Gastrocnemius medialis (tissue), 4 donors: Measurements from ENCODE around the gene PLPP1. TPM values are rescaled to one million over a fixed set of nuclear protein-coding genes. Genes with fewer than 3 reads are reported as not detected.

ENCODE experiments used
- ATAC-seq, 2 donors: fragments of 150-250 bp; one replicate each; pipeline ENCODE4 v1.9.1; 2016
- DNase-seq, 2 donors: peaks; one replicate each; pipeline ENCODE4 v3.0.0-alpha.2; 2019
- H3K27ac ChIP-seq, 4 donors: fragments of 200-600 bp; sonication (generic); 1 replicate in 1 of 4; 2 replicates in 3 of 4; pipeline ENCODE4 v1.5.1; 2016 to 2018; ENCODE audit warnings: mild to moderate bottlenecking in 2 of 4, moderate library complexity in 1 of 4
- H3K27me3 ChIP-seq, 3 donors: fragments of 200-600 bp; sonication (generic) in 2 of 3; 1 replicate in 1 of 3; 2 replicates in 2 of 3; pipeline versions ENCODE4 v1.5.1 to v1.6.0; 2016 to 2019; ENCODE audit warnings: mild to moderate bottlenecking in 1 of 3, moderate library complexity in 1 of 3
- H3K36me3 ChIP-seq, 2 donors: fragments of 200-600 bp; sonication (generic) in 1 of 2; one replicate each; pipeline ENCODE4 v1.5.1; 2017 to 2018
- H3K4me1 ChIP-seq, 2 donors: fragments of 200-600 bp; sonication (generic) in 1 of 2; one replicate each; pipeline ENCODE4 v1.5.1; 2016 to 2017; ENCODE audit warnings: mild to moderate bottlenecking in 2 of 2
- H3K4me3 ChIP-seq, 4 donors: fragments of 200-600 bp; sonication (generic) in 3 of 4; 1 replicate in 1 of 4; 2 replicates in 3 of 4; pipeline ENCODE4 v1.5.1; 2016 to 2019; ENCODE audit warnings: mild to moderate bottlenecking in 2 of 4
- H3K9me3 ChIP-seq, 3 donors: fragments of 200-600 bp; sonication (generic) in 2 of 3; 1 replicate in 1 of 3; 2 replicates in 2 of 3; pipeline ENCODE4 v1.5.1; 2016 to 2019
- POLR2A ChIP-seq, 2 donors: fragments of 450-650 bp; IDR thresholded peaks; one replicate each; pipeline ENCODE4 v1.6.1; 2017; ENCODE audit warnings: antibody characterized with exemption in 2 of 2, mild to moderate bottlenecking in 2 of 2, moderate library complexity in 2 of 2
- in situ Hi-C, 4 donors: fragments of 200-750 bp; cut with MboI; loops; one replicate each; pipeline versions ENCODE4 v1.15.0 to v1.8.0; 2017; ENCODE audit warnings: low sequenced_read_pairs in 4 of 4
- intact Hi-C: fragments of 100-400 bp; cut with DNase I; formaldehyde crosslinking; loops from one replicate; pipeline ENCODE4 v1.15.1; 2023; ENCODE audit warnings: low total_unique reads
- total RNA-seq, 4 donors: library from RNA; depleted of rRNA; stranded (reverse); fragments of >200 nt; gene quantifications; one replicate each; pipeline versions ENCODE4 v1.1.0 to v1.2.3, GENCODE V29; 2016
- TF ChIP-seq, protein P1 (sequence below), 5 experiments: fragments of 450-650 bp in 3 of 5; fragments of 200-600 bp in 2 of 5; sonication (generic) in 2 of 5; IDR thresholded peaks in 4 of 5; conservative IDR thresholded peaks in 1 of 5; 1 replicate in 4 of 5; 2 replicates in 1 of 5; pipeline ENCODE4 v1.5.1; 2016 to 2019; ENCODE audit warnings: antibody characterized with exemption in 5 of 5, mild to moderate bottlenecking in 3 of 5, moderate library complexity in 3 of 5

Gene PLPP1
- total RNA-seq, 4 donors from 2014 or later = 79.8 to 147 (median 91.5) TPM

DNA sequence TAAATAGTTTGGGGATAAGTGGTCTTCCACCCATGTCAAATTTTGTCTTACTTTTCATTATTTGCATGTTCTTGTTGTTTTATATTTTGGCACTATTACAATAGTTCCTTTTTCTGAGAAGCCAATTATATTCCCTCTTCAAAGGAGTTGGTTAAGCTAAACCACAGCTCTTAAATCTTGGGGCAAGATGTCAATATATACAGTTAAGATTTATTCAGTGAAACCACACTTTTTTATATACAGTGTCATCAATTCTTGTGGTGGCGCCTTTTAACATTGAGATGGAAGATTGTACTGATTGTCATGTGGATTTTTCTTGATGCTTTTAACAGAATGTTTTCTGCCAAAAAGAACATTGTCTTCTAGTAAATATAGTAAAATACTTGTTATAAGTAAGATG is 122.9 kb downstream of the PLPP1 start:
- no peak for ATAC-seq

DNA sequence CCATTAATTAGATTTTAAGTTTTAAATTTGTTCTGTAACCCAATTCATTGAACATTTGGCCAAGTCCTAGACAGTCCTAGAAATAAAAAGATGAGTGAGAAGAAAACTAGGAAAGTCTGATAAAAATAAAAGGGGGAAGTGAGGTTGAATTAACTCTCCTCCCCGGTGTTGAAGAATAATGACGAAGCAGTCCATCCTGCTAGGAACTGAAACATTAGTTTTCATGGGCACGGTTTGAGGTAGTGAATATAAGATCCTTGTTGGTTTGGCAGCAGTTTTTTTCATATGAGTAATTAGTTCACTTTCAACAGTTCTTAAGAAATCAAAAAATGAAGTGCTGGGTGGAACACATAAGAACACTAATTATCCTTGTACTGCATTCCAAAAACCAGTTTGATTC is 123.9 kb downstream of the PLPP1 start:
- TF ChIP-seq, protein P1, sequence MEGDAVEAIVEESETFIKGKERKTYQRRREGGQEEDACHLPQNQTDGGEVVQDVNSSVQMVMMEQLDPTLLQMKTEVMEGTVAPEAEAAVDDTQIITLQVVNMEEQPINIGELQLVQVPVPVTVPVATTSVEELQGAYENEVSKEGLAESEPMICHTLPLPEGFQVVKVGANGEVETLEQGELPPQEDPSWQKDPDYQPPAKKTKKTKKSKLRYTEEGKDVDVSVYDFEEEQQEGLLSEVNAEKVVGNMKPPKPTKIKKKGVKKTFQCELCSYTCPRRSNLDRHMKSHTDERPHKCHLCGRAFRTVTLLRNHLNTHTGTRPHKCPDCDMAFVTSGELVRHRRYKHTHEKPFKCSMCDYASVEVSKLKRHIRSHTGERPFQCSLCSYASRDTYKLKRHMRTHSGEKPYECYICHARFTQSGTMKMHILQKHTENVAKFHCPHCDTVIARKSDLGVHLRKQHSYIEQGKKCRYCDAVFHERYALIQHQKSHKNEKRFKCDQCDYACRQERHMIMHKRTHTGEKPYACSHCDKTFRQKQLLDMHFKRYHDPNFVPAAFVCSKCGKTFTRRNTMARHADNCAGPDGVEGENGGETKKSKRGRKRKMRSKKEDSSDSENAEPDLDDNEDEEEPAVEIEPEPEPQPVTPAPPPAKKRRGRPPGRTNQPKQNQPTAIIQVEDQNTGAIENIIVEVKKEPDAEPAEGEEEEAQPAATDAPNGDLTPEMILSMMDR (IDR thresholded peaks at IDR 0.05 in 4 of 5, conservative IDR thresholded peaks at IDR 0.05 in 1 of 5) = no peak
- TF ChIP-seq POLR2A (IDR thresholded peaks at IDR 0.05) = no peak
- intact Hi-C loops (no loop called here), in situ Hi-C loops (loop anchor here in 2 of 4 donors (5.0 kb wide), 2 partner anchors 276 to 281 kb away; no protein-coding TSS in a partner anchor)
- H3K4me1 ChIP-seq = peaks cover under 1 to 3% of the 10 kb centered on the region in 2 donors
- H3K4me3 ChIP-seq = no peak overlapping the region
- H3K36me3 ChIP-seq = peaks cover 0 to 31% of the 10 kb centered on the region in 2 donors
- no peaks in the 10 kb centered on the region for H3K27me3 ChIP-seq
- DNase-seq (no peak), ATAC-seq (no peak)
- H3K9me3 ChIP-seq = no peaks in the 10 kb centered on the region
- no peak overlapping the region for H3K27ac ChIP-seq

More for the DNA sequence above, 122.9 kb downstream of the PLPP1 start:
- in situ Hi-C loops (loop anchor here in 2 of 4 donors (5.0 kb wide), 2 partner anchors 275 to 280 kb away; no protein-coding TSS in a partner anchor), intact Hi-C loops (no loop called here)
- DNase-seq = no peak
- Histone ChIP-seq H3K4me3 (no peak overlapping the region), H3K27ac (no peak overlapping the region), H3K36me3 (peaks cover 0 to 25% of the 10 kb centered on the region in 2 donors), H3K27me3 (no peaks in the 10 kb centered on the region), H3K9me3 (no peaks in the 10 kb centered on the region), H3K4me1 (peaks cover 9 to 13% of the 10 kb centered on the region in 2 donors)
- TF ChIP-seq, protein P1 (IDR thresholded peaks at IDR 0.05 in 4 of 5, conservative IDR thresholded peaks at IDR 0.05 in 1 of 5) = no peak
- TF ChIP-seq POLR2A (IDR thresholded peaks at IDR 0.05) = no peak

DNA sequence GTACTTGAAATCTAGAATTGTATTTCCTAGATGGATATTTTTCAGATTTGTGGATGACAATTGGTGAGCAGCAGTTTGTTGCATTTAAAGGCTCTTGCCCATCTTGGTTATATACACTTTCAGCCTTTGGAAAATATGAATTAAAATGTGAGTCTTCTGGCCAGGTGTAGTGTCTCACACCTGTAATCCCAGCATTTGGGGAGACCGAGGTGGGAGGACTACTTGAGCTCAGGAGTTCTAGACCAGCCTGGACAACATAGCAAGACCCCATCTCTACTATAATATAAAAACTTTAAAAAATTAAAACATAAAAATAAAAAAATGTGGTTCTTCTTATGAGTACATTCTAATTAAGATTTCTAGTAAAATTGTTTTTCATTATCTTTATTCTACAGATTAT is 125.0 kb downstream of the PLPP1 start:
- in situ Hi-C loops = loop anchor here (5.0 to 10.0 kb wide), 4 partner anchors 275 to 285 kb away; no protein-coding TSS in a partner anchor
- Histone ChIP-seq H3K27me3 (no peaks in the 10 kb centered on the region), H3K4me1 (no peaks in the 10 kb centered on the region), H3K36me3 (peaks cover 0 to 42% of the 10 kb centered on the region in 2 donors), H3K4me3 (no peak overlapping the region), H3K27ac (no peak overlapping the region), H3K9me3 (no peaks in the 10 kb centered on the region)
- no peak for ATAC-seq
- DNase-seq = no peak
- no peak for TF ChIP-seq POLR2A (IDR thresholded peaks at IDR 0.05)
- TF ChIP-seq, protein P1 (IDR thresholded peaks at IDR 0.05 in 4 of 5, conservative IDR thresholded peaks at IDR 0.05 in 1 of 5) = no peak
- intact Hi-C loops = no loop called here

- no peak overlapping the region for H3K4me3 ChIP-seq
- intact Hi-C loops (loop anchor here (1.0 kb wide), 1 partner anchor 283 kb away; no protein-coding TSS in a partner anchor), in situ Hi-C loops (loop anchor here in 2 of 4 donors (10.0 kb wide), 2 partner anchors 277 to 287 kb away; no protein-coding TSS in a partner anchor)
- DNase-seq (no peak), ATAC-seq (no peak)
- peaks cover 0 to 48% of the 10 kb centered on the region in 2 donors for H3K36me3 ChIP-seq
- no peaks in the 10 kb centered on the region for H3K27me3 ChIP-seq
- H3K4me1 ChIP-seq = no peaks in the 10 kb centered on the region
- TF ChIP-seq POLR2A (IDR thresholded peaks at IDR 0.05) = no peak
- TF ChIP-seq, protein P1 (IDR thresholded peaks at IDR 0.05 in 4 of 5, conservative IDR thresholded peaks at IDR 0.05 in 1 of 5) = no peak
- no peak overlapping the region for H3K27ac ChIP-seq
- no peaks in the 10 kb centered on the region for H3K9me3 ChIP-seq
Observed at GRCh38 chr5:55407984-55408383, 126.8 kb downstream of the PLPP1 start.
